HepG2 (cell line): ENCODE results near the gene INF2. TPM values are rescaled to one million over a fixed set of nuclear protein-coding genes. Genes with fewer than 3 reads are reported as not detected.

Source experiments
- EED ChIP-seq: sonication (generic); formaldehyde crosslinking; IDR thresholded peaks from 2 replicates; pipeline ENCODE4 v1.5.0; 2020; ENCODE audit warnings: mild to moderate bottlenecking, missing genetic modification reagents
- HNF4G ChIP-seq, 2 experiments: sonication (generic) in 1 of 2; formaldehyde crosslinking in 1 of 2; IDR thresholded peaks; 2 replicates each; pipeline versions ENCODE4 v1.4.0 to v1.6.1; 2011 to 2020; ENCODE audit warnings: borderline replicate concordance in 2 of 2, low read depth in 2 of 2, mild to moderate bottlenecking in 2 of 2, low read length in 1 of 2, missing genetic modification reagents in 1 of 2, moderate library complexity in 1 of 2
- HOXA9 ChIP-seq: sonication (generic); formaldehyde crosslinking; IDR thresholded peaks from 2 replicates; pipeline ENCODE4 v1.8.1; 2022; ENCODE audit warnings: missing genetic modification reagents, mild to moderate bottlenecking, moderate library complexity, borderline replicate concordance
- PCBP1 ChIP-seq: fragments of 200-400 bp; formaldehyde crosslinking; IDR thresholded peaks from 2 replicates; pipeline ENCODE4 v1.6.1; 2017; ENCODE audit warnings: mild to moderate bottlenecking, low read depth, low read length, borderline replicate concordance
- PLRG1 ChIP-seq: fragments of 450-650 bp; conservative IDR thresholded peaks from 2 replicates; pipeline ENCODE4 v1.6.1; 2016
- POLR2G ChIP-seq: fragments of 200-400 bp; formaldehyde crosslinking; IDR thresholded peaks from 2 replicates; pipeline ENCODE4 v1.6.1; 2018; ENCODE audit warnings: mild to moderate bottlenecking, low read depth, low read length, moderate library complexity
- SIX4 ChIP-seq: sonication (generic); formaldehyde crosslinking; IDR thresholded peaks from 2 replicates; pipeline ENCODE4 v1.4.0; 2020; ENCODE audit warnings: missing genetic modification reagents
- SMAD3 ChIP-seq: sonication (generic); formaldehyde crosslinking; IDR thresholded peaks from 2 replicates; pipeline ENCODE4 v1.4.0; 2020; ENCODE audit warnings: missing genetic modification reagents
- TOPORS ChIP-seq: sonication (generic); formaldehyde crosslinking; IDR thresholded peaks from 2 replicates; pipeline ENCODE4 v1.8.0; 2023; ENCODE audit warnings: mild to moderate bottlenecking, missing genetic modification reagents
- YEATS4 ChIP-seq: sonication (generic); formaldehyde crosslinking; IDR thresholded peaks from 2 replicates; pipeline ENCODE4 v1.4.0; 2020; ENCODE audit warnings: missing genetic modification reagents, borderline replicate concordance
- ZBTB3 ChIP-seq: sonication (generic); formaldehyde crosslinking; IDR thresholded peaks from 2 replicates; pipeline ENCODE4 v1.4.0; 2020; ENCODE audit warnings: low read depth, mild to moderate bottlenecking, moderate library complexity, missing genetic modification reagents, borderline replicate concordance
- ZFP41 ChIP-seq: sonication (generic); formaldehyde crosslinking; IDR thresholded peaks from 2 replicates; pipeline ENCODE4 v1.4.0; 2020; ENCODE audit warnings: mild to moderate bottlenecking, missing genetic modification reagents, borderline replicate concordance
- ZNF260 ChIP-seq: sonication (generic); formaldehyde crosslinking; IDR thresholded peaks from 2 replicates; pipeline ENCODE4 v1.4.0; 2020; ENCODE audit warnings: missing genetic modification reagents, low read depth, mild to moderate bottlenecking, borderline replicate concordance
- ZNF274 ChIP-seq: sonication (generic); formaldehyde crosslinking; IDR thresholded peaks from 2 replicates; pipeline ENCODE4 v1.5.1; 2020; ENCODE audit warnings: mild to moderate bottlenecking, missing genetic modification reagents
- ZNF564 ChIP-seq: sonication (generic); formaldehyde crosslinking; IDR thresholded peaks from 2 replicates; pipeline ENCODE4 v1.8.1; 2023; ENCODE audit warnings: mild to moderate bottlenecking, missing genetic modification reagents
- polyA plus RNA-seq, 8 experiments: library from polyadenylated mRNA; depleted of rRNA in 3 of 8; stranded (reverse) in 7 of 8; unstranded in 1 of 8; fragments of >200 nt; fragmentation: Illumina TruSeq in 4 of 8; extraction: Trizol in 4 of 8; gene quantifications; 2 replicates each; pipeline versions ENCODE4 v1.2.1 to v1.2.3, GENCODE V29; 2011 to 2016; ENCODE audit warnings: low read depth in 4 of 8, missing spikeins in 1 of 8, mixed read lengths in 1 of 8; ENCODE audit not compliant: insufficient read depth in 1 of 8
- total RNA-seq, 5 experiments: library from RNA; depleted of rRNA; stranded (reverse); fragments of >200 nt; fragmentation: Illumina TruSeq; extraction: Trizol; gene quantifications; 2 replicates each; pipeline ENCODE4 v1.2.3, GENCODE V29; 2016; ENCODE audit warnings: low read depth in 1 of 5
- TF ChIP-seq, protein P1 (sequence below): sonication (generic); formaldehyde crosslinking; IDR thresholded peaks from 2 replicates; pipeline ENCODE4 v1.9.0; 2021; ENCODE audit warnings: mild to moderate bottlenecking, missing genetic modification reagents
- TF ChIP-seq, protein P2 (sequence below): sonication (generic); formaldehyde crosslinking; IDR thresholded peaks from 2 replicates; pipeline ENCODE4 v1.4.0; 2020; ENCODE audit warnings: missing genetic modification reagents
- TF ChIP-seq, protein P3 (sequence below): sonication (generic); formaldehyde crosslinking; IDR thresholded peaks from 2 replicates; pipeline ENCODE4 v1.8.0; 2022; ENCODE audit warnings: missing genetic modification reagents, mild to moderate bottlenecking, moderate library complexity, borderline replicate concordance

Gene INF2
- total and polyA plus RNA-seq, 2 of the 13 experiments (the other 11 are each of a cell fraction or from before 2014, with no cell fraction given), result 16.4 to 26.4 TPM

DNA sequence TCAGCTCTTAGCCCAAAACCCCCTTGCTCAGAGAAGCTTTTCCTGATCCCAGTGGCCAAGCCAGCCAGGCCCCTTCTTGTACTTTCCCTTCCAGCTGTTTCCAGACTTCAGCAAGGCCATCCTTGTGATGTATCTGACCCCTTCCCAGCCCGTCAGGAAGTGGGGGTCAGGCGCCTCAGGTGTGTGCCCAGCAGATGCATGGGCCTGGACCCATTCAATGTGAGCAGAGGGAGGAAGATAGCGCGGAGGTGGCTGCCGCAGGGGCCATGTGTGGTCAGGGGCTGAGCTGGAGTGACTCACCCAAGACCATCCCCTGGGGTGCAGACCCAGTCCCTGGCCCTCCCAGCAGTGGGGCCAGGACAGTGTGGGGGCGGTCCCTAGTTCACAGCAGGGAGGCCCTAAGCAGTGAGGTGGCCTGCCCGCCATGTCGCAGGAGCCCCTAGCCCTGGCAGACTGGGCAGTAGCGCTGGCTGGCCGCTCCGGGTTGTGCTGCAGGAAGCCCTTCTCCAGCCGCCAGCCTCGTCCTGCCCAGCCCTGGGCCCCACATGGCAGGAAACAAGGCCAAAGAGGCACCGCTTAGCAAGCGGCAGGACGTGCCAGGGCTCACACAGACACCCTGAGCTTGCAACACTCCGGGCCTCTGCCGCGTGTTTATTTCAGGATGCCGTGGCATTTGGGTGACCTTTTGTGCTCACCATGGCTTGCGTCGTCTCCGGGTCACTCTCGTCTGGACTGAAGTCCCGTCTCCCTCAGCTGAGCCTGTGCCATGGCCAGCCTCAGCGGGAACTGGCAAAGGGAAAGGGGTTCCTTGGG, 46.6 kb downstream of the INF2 start (continued):
- TF ChIP-seq, protein P1, sequence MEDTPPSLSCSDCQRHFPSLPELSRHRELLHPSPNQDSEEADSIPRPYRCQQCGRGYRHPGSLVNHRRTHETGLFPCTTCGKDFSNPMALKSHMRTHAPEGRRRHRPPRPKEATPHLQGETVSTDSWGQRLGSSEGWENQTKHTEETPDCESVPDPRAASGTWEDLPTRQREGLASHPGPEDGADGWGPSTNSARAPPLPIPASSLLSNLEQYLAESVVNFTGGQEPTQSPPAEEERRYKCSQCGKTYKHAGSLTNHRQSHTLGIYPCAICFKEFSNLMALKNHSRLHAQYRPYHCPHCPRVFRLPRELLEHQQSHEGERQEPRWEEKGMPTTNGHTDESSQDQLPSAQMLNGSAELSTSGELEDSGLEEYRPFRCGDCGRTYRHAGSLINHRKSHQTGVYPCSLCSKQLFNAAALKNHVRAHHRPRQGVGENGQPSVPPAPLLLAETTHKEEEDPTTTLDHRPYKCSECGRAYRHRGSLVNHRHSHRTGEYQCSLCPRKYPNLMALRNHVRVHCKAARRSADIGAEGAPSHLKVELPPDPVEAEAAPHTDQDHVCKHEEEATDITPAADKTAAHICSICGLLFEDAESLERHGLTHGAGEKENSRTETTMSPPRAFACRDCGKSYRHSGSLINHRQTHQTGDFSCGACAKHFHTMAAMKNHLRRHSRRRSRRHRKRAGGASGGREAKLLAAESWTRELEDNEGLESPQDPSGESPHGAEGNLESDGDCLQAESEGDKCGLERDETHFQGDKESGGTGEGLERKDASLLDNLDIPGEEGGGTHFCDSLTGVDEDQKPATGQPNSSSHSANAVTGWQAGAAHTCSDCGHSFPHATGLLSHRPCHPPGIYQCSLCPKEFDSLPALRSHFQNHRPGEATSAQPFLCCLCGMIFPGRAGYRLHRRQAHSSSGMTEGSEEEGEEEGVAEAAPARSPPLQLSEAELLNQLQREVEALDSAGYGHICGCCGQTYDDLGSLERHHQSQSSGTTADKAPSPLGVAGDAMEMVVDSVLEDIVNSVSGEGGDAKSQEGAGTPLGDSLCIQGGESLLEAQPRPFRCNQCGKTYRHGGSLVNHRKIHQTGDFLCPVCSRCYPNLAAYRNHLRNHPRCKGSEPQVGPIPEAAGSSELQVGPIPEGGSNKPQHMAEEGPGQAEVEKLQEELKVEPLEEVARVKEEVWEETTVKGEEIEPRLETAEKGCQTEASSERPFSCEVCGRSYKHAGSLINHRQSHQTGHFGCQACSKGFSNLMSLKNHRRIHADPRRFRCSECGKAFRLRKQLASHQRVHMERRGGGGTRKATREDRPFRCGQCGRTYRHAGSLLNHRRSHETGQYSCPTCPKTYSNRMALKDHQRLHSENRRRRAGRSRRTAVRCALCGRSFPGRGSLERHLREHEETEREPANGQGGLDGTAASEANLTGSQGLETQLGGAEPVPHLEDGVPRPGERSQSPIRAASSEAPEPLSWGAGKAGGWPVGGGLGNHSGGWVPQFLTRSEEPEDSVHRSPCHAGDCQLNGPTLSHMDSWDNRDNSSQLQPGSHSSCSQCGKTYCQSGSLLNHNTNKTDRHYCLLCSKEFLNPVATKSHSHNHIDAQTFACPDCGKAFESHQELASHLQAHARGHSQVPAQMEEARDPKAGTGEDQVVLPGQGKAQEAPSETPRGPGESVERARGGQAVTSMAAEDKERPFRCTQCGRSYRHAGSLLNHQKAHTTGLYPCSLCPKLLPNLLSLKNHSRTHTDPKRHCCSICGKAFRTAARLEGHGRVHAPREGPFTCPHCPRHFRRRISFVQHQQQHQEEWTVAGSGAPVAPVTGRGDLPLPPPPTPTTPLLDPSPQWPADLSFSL (CRISPR knock-in tag), result 0 out of 2 replicates have a peak, but pooled peaks have one; percentile 21
- TF ChIP-seq TOPORS (CRISPR knock-in tag) (no peak; the same call in 1 of the 2 replicates), SMAD3 (CRISPR knock-in tag) (peak; percentile 42; the same call in 1 of the 2 replicates), SIX4 (no peak), ZNF564 (CRISPR knock-in tag) (peak; percentile 92), PCBP1 (no peak), HOXA9 (CRISPR knock-in tag) (no peak), YEATS4 (CRISPR knock-in tag) (peak; percentile 87; the same call in 1 of the 2 replicates), HNF4G (IDR thresholded peaks at IDR 0.05; ENCODE audit: borderline replicate concordance, low read depth, low read length) (peak; percentile 54; the same call in 1 of the 2 replicates), HNF4G (CRISPR knock-in tag; IDR thresholded peaks at IDR 0.05; ENCODE audit: borderline replicate concordance, low read depth) (peak; percentile 84; the same call in 1 of the 2 replicates), ZFP41 (peak; percentile 92; the same call in 1 of the 2 replicates), PLRG1 (no peak), ZNF274 (CRISPR knock-in tag) (peak; percentile 94), POLR2G (peak; percentile 54), EED (peak; percentile 47; the same call in 1 of the 2 replicates), ZNF260 (CRISPR knock-in tag) (no peak), ZBTB3 (CRISPR knock-in tag) (no peak; the same call in 1 of the 2 replicates)
- TF ChIP-seq, protein P2, sequence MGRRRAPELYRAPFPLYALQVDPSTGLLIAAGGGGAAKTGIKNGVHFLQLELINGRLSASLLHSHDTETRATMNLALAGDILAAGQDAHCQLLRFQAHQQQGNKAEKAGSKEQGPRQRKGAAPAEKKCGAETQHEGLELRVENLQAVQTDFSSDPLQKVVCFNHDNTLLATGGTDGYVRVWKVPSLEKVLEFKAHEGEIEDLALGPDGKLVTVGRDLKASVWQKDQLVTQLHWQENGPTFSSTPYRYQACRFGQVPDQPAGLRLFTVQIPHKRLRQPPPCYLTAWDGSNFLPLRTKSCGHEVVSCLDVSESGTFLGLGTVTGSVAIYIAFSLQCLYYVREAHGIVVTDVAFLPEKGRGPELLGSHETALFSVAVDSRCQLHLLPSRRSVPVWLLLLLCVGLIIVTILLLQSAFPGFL, result no peak
- TF ChIP-seq, protein P3, sequence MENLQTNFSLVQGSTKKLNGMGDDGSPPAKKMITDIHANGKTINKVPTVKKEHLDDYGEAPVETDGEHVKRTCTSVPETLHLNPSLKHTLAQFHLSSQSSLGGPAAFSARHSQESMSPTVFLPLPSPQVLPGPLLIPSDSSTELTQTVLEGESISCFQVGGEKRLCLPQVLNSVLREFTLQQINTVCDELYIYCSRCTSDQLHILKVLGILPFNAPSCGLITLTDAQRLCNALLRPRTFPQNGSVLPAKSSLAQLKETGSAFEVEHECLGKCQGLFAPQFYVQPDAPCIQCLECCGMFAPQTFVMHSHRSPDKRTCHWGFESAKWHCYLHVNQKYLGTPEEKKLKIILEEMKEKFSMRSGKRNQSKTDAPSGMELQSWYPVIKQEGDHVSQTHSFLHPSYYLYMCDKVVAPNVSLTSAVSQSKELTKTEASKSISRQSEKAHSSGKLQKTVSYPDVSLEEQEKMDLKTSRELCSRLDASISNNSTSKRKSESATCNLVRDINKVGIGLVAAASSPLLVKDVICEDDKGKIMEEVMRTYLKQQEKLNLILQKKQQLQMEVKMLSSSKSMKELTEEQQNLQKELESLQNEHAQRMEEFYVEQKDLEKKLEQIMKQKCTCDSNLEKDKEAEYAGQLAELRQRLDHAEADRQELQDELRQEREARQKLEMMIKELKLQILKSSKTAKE (CRISPR knock-in tag), result peak; percentile 99
